HEK293T (cell line): Measurements from ENCODE around the gene HAPLN2.

Experiments
- BHLHE40 ChIP-seq: fragments of 450-650 bp; IDR thresholded peaks from 2 replicates; pipeline ENCODE4 v1.6.1; 2016; ENCODE audit warnings: mild to moderate bottlenecking, moderate library complexity, borderline replicate concordance
- FOXA1 ChIP-seq: fragments of 450-650 bp; IDR thresholded peaks from 2 replicates; pipeline ENCODE4 v1.6.1; 2016; ENCODE audit warnings: mild to moderate bottlenecking
- FOXM1 ChIP-seq: fragments of 450-650 bp; IDR thresholded peaks from 2 replicates; pipeline ENCODE4 v1.6.1; 2017; ENCODE audit warnings: mild to moderate bottlenecking, borderline replicate concordance
- HDGF ChIP-seq: fragments of 450-650 bp; IDR thresholded peaks from 2 replicates; pipeline ENCODE4 v1.6.1; 2017; ENCODE audit warnings: antibody characterized with exemption, borderline replicate concordance
- TARDBP ChIP-seq: fragments of 450-650 bp; IDR thresholded peaks from 2 replicates; pipeline ENCODE4 v1.6.1; 2016

- TF ChIP-seq BHLHE40: no peak
- no peak for TF ChIP-seq FOXA1
- no peak for TF ChIP-seq TARDBP
- no peak for TF ChIP-seq HDGF
- TF ChIP-seq FOXM1: no peak
These were observed 39.3 kb downstream of the HAPLN2 start for GRCh38 chr1:156658496-156658895.
